CD14-positive monocyte (primary cell): Measurements from ENCODE around the gene KDM4C. TPM values are rescaled to one million over a fixed set of nuclear protein-coding genes. Genes with fewer than 3 reads are reported as not detected.
A peak's percentile ranks its signal among the peaks of the same experiment; 100 is the strongest.

Experiments used
- DNase-seq, 3 donors: peaks; one replicate each; pipeline ENCODE4 v3.0.0-alpha.2; 2011 to 2022
- H2AFZ ChIP-seq: 2 replicates; pipeline ENCODE4 v1.6.0; 2012; ENCODE audit warnings: mild to moderate bottlenecking, low read depth, low read length, inconsistent platforms; ENCODE audit not compliant: insufficient read depth, poor library complexity, severe bottlenecking
- H3K27ac ChIP-seq, 2 donors: 1 replicate in 1 of 2; 2 replicates in 1 of 2; pipeline ENCODE4 v1.5.1; 2012 to 2013; ENCODE audit warnings: low read length in 2 of 2, control low read depth in 1 of 2, inconsistent platforms in 1 of 2, low read depth in 1 of 2, mild to moderate bottlenecking in 1 of 2
- H3K27me3 ChIP-seq, 2 donors: one replicate each; pipeline versions ENCODE4 v1.6.0 to v1.6.1; 2011 to 2013; ENCODE audit warnings: low read length in 2 of 2; ENCODE audit not compliant: control insufficient read depth in 2 of 2, insufficient read depth in 2 of 2
- H3K36me3 ChIP-seq, 2 donors: replicated peaks in 1 of 2; 1 replicate in 1 of 2; 2 replicates in 1 of 2; pipeline versions ENCODE4 v1.5.1 to v1.6.1; 2012 to 2013; ENCODE audit warnings: low read length in 2 of 2, control low read depth in 1 of 2, inconsistent platforms in 1 of 2, mild to moderate bottlenecking in 1 of 2; ENCODE audit not compliant: insufficient read depth in 2 of 2, control insufficient read depth in 1 of 2
- H3K4me1 ChIP-seq, 2 donors: 1 replicate in 1 of 2; 2 replicates in 1 of 2; pipeline versions ENCODE4 v1.5.1 to v1.6.1; 2012 to 2013; ENCODE audit warnings: low read length in 2 of 2, control low read depth in 1 of 2, inconsistent platforms in 1 of 2, mild to moderate bottlenecking in 1 of 2, moderate library complexity in 1 of 2; ENCODE audit not compliant: insufficient read depth in 2 of 2, control insufficient read depth in 1 of 2
- H3K4me2 ChIP-seq: replicated peaks from 2 replicates; pipeline ENCODE3; 2012; ENCODE audit warnings: low read length, moderate library complexity, mild to moderate bottlenecking; ENCODE audit not compliant: poor library complexity, severe bottlenecking; ENCODE audit errors: extremely low read depth
- H3K4me3 ChIP-seq, 3 experiments: fragments of 200-600 bp in 1 of 3; sonication (generic) in 1 of 3; replicated peaks in 1 of 3; 1 replicate in 2 of 3; 2 replicates in 1 of 3; pipeline ENCODE4 v1.5.1; 2011 to 2013; ENCODE audit warnings: low read length in 3 of 3, mild to moderate bottlenecking in 3 of 3, control low read depth in 2 of 3, low read depth in 2 of 3, inconsistent platforms in 1 of 3, moderate library complexity in 1 of 3
- H3K79me2 ChIP-seq: 2 replicates; pipeline ENCODE4 v1.6.0; 2012; ENCODE audit warnings: mild to moderate bottlenecking, control low read depth, inconsistent platforms, low read length, moderate library complexity; ENCODE audit not compliant: insufficient read depth
- H3K9ac ChIP-seq: 2 replicates; pipeline ENCODE4 v1.6.0; 2017; ENCODE audit warnings: low read length, mild to moderate bottlenecking; ENCODE audit not compliant: insufficient read depth, poor library complexity, severe bottlenecking
- H3K9me3 ChIP-seq, 2 donors: replicated peaks in 1 of 2; 1 replicate in 1 of 2; 2 replicates in 1 of 2; pipeline versions ENCODE4 v1.5.1 to v1.6.1; 2012 to 2013; ENCODE audit warnings: low read length in 2 of 2, control low read depth in 1 of 2; ENCODE audit not compliant: control insufficient read depth in 1 of 2, insufficient read depth in 1 of 2
- H4K20me1 ChIP-seq: 2 replicates; pipeline ENCODE4 v1.6.0; 2012; ENCODE audit warnings: mild to moderate bottlenecking, low read length, control low read depth, moderate library complexity; ENCODE audit not compliant: insufficient read depth
- H3K27ac Mint-ChIP-seq, 7 donors: one replicate each; pipeline ENCODE4 v1.8.0; 2020; ENCODE audit warnings: mild to moderate bottlenecking in 7 of 7, mixed read lengths in 7 of 7, moderate library complexity in 6 of 7, inconsistent platforms in 2 of 7
- H3K27me3 Mint-ChIP-seq, 3 donors: one replicate each; pipeline ENCODE4 v1.8.0; 2021 to 2022; ENCODE audit warnings: low read depth in 3 of 3, mild to moderate bottlenecking in 3 of 3, mixed read lengths in 3 of 3, moderate library complexity in 3 of 3, inconsistent platforms in 1 of 3
- H3K36me3 Mint-ChIP-seq, 2 donors: one replicate each; pipeline ENCODE4 v1.8.0; 2020; ENCODE audit warnings: mixed read lengths in 2 of 2, inconsistent platforms in 1 of 2, mild to moderate bottlenecking in 1 of 2
- H3K4me1 Mint-ChIP-seq: one replicate; pipeline ENCODE4 v1.8.0; 2020; ENCODE audit warnings: mild to moderate bottlenecking, mixed read lengths
- H3K4me3 Mint-ChIP-seq, 2 donors: one replicate each; pipeline ENCODE4 v1.8.0; 2020; ENCODE audit warnings: mild to moderate bottlenecking in 2 of 2, mixed read lengths in 2 of 2, moderate library complexity in 1 of 2
- H3K9me3 Mint-ChIP-seq, 7 donors: one replicate each; pipeline ENCODE4 v1.8.0; 2020 to 2022; ENCODE audit warnings: mixed read lengths in 7 of 7, mild to moderate bottlenecking in 6 of 7, moderate library complexity in 6 of 7, inconsistent platforms in 2 of 7
- CTCF ChIP-seq: fragments of 200-600 bp; IDR thresholded peaks from one replicate; pipeline ENCODE4 v1.8.0; 2022; ENCODE audit warnings: antibody characterized with exemption, mild to moderate bottlenecking
- WGBS: methylation state at CpG from one replicate; pipeline ENCODE4 v1.1.5; 2013; ENCODE audit warnings: missing lambda C conversion rate; ENCODE audit not compliant: insufficient coverage; 5-methylcytosine and 5-hydroxymethylcytosine counted together
- intact Hi-C, 2 donors: fragments of 100-400 bp; cut with micrococcal nuclease; formaldehyde crosslinking; loops; one replicate each; pipeline versions ENCODE4 v1.15.0 to v1.15.1; 2023
- polyA plus RNA-seq, 3 donors: library from polyadenylated mRNA; depleted of rRNA in 1 of 3; unstranded in 2 of 3; stranded (reverse) in 1 of 3; fragments of 300-500 nt in 2 of 3; fragments of >200 nt in 1 of 3; fragmentation: Illumina TruSeq in 2 of 3; gene quantifications; 1 replicate in 2 of 3; 2 replicates in 1 of 3; pipeline ENCODE4 v1.2.3, GENCODE V29; 2012 to 2021

The KDM4C gene
- polyA plus RNA-seq, 3 donors = 15.2 to 36.2 (median 17.1) TPM

GRCh38 chr9:7103367-7103766 is 345.6 kb downstream of the KDM4C start:
- H3K4me3 Mint-ChIP-seq = no peak overlapping the region
- TF ChIP-seq CTCF = no peak
- H3K4me2 ChIP-seq = no peak overlapping the region
- peaks cover 41 to 48% of the 10 kb centered on the region in 2 donors for H3K36me3 Mint-ChIP-seq
- no peak overlapping the region for H3K4me3 ChIP-seq
- no peaks in the 10 kb centered on the region for H3K27me3 Mint-ChIP-seq
- no peak overlapping the region for H2AFZ ChIP-seq
- DNase-seq = no peak
- no peaks in the 10 kb centered on the region for H3K27me3 ChIP-seq
- H3K27ac ChIP-seq = no peak overlapping the region
- no peak overlapping the region for H3K9ac ChIP-seq
- peaks cover 11 to 41% of the 10 kb centered on the region in 2 donors for H3K36me3 ChIP-seq
- H3K79me2 ChIP-seq = no peaks in the 10 kb centered on the region
- intact Hi-C loops = no loop called here
- 95% methylated on average over 4 of the region's 7 CpGs for WGBS
- peaks cover 17% of the 10 kb centered on the region for H3K4me1 Mint-ChIP-seq
- H3K27ac Mint-ChIP-seq = peak overlapping the region in 1 of 7 donors; percentile 18
- peaks cover 0 to 25% (median 13%) of the 10 kb centered on the region in 7 donors for H3K9me3 Mint-ChIP-seq
- H3K4me1 ChIP-seq = peaks cover 12% of the 10 kb centered on the region in 2 donors
- H4K20me1 ChIP-seq = no peaks in the 10 kb centered on the region
- peaks cover 8% of the 10 kb centered on the region in 2 donors for H3K9me3 ChIP-seq

DNA sequence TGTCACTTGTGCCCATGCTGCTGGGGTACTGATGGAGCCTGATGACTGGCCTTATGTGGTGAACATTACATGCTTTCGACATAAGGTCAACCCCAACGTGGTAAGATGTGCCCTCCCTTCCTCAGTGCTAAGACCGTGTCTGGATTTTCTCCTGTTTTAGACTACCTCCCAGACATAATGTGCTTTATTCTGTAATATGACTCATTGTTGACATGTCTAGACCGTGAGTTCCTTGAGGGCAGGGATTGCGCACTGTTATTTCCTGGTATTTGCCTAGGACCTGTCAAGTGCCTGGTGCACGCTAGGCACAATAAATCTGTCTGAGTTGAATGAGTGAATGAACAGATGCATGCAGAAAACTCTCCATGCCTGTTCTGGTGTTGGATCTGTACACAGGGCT is 346.0 kb downstream of the KDM4C start:
- TF ChIP-seq CTCF = no peak
- Mint-ChIP-seq H3K36me3 (peaks cover 38 to 47% of the 10 kb centered on the region in 2 donors), H3K4me3 (no peak overlapping the region)

More for the DNA sequence above, 346.0 kb downstream of the KDM4C start:
- no peaks in the 10 kb centered on the region for H3K27me3 ChIP-seq
- H3K4me1 ChIP-seq = peaks cover 12% of the 10 kb centered on the region in 2 donors
- no peak overlapping the region for H3K9ac ChIP-seq
- 76% methylated on average over 3 of the region's 6 CpGs for WGBS
- peaks cover 17% of the 10 kb centered on the region for H3K4me1 Mint-ChIP-seq
- H4K20me1 ChIP-seq = no peaks in the 10 kb centered on the region
- H3K36me3 ChIP-seq = peaks cover 11 to 41% of the 10 kb centered on the region in 2 donors
- intact Hi-C loops = no loop called here
- H2AFZ ChIP-seq = no peak overlapping the region
- H3K9me3 Mint-ChIP-seq = peaks cover 0 to 25% (median 12%) of the 10 kb centered on the region in 7 donors
- H3K27ac Mint-ChIP-seq = peak overlapping the region in 2 of 7 donors; percentile 15 to 41
- no peaks in the 10 kb centered on the region for H3K79me2 ChIP-seq
- DNase-seq = no peak
- no peak overlapping the region for H3K27ac ChIP-seq
- no peak overlapping the region for H3K4me3 ChIP-seq
- peaks cover 6 to 8% of the 10 kb centered on the region in 2 donors for H3K9me3 ChIP-seq
- H3K27me3 Mint-ChIP-seq = no peaks in the 10 kb centered on the region
- H3K4me2 ChIP-seq = no peak overlapping the region
